Activated CD8-positive, alpha-beta T cell treated with anti-CD3 and anti-CD28 coated beads for 36 hours (primary cell): ENCODE data around the gene ZGLP1. TPM values are rescaled to one million over a fixed set of nuclear protein-coding genes. Genes with fewer than 3 reads are reported as not detected.

Source experiments
- ATAC-seq: fragments of 200-7000 bp; cut with Tn5 transposase; one replicate; pipeline ENCODE4 v1.10.0; 2021; ENCODE audit warnings: mild to moderate bottlenecking, moderate library complexity
- CTCF ChIA-PET: fragments of 350-600 bp; sonication (Branson Sonifier 250); formaldehyde crosslinking; loops from one replicate; lab custom pipeline; 2021; ENCODE audit warnings: antibody characterized with exemption; lab: Charles Lee
- POLR2A ChIA-PET: fragments of 350-600 bp; sonication (Branson Sonifier 250); formaldehyde crosslinking; loops from one replicate; lab custom pipeline; 2021; ENCODE audit warnings: antibody characterized with exemption; lab: Charles Lee
- DNase-seq: peaks from one replicate; pipeline ENCODE4 v3.0.0-alpha.2; 2020
- H3K27ac Mint-ChIP-seq: one replicate; pipeline ENCODE4 v1.8.0; 2021; ENCODE audit warnings: mild to moderate bottlenecking, mixed read lengths
- H3K27me3 Mint-ChIP-seq: one replicate; pipeline ENCODE4 v1.8.0; 2021; ENCODE audit warnings: mixed read lengths
- H3K36me3 Mint-ChIP-seq: one replicate; pipeline ENCODE4 v1.8.0; 2021; ENCODE audit warnings: low read depth, mixed read lengths
- H3K4me1 Mint-ChIP-seq: one replicate; pipeline ENCODE4 v1.8.0; 2021; ENCODE audit warnings: low read depth, mixed read lengths
- H3K4me3 Mint-ChIP-seq: one replicate; pipeline ENCODE4 v1.8.0; 2021; ENCODE audit warnings: mild to moderate bottlenecking, moderate library complexity, mixed read lengths
- H3K9me3 Mint-ChIP-seq: one replicate; pipeline ENCODE4 v1.8.0; 2021; ENCODE audit warnings: mixed read lengths
- CTCF ChIP-seq: fragments of 200-600 bp; IDR thresholded peaks from one replicate; pipeline ENCODE4 v1.8.0; 2022; ENCODE audit warnings: antibody characterized with exemption, mild to moderate bottlenecking
- intact Hi-C: fragments of 100-400 bp; cut with micrococcal nuclease; formaldehyde crosslinking; loops from one replicate; pipeline ENCODE4 v1.10.0; 2022
- total RNA-seq, 2 experiments: library from RNA; stranded (reverse); gene quantifications; one replicate each; pipeline ENCODE4 v1.2.3, GENCODE V29; 2021

The ZGLP1 gene
- total RNA-seq, 2 experiments from 2014 or later, result 3.2 to 3.7 TPM

GRCh38 chr19:10315335-10316214, 6.0 kb upstream of the ZGLP1 start, which contains the start of gene FDX2:
FDX2 (minus strand) TSS chr19:10316015; CDS start chr19:10315996, 19 bp downstream.
- POLR2A ChIA-PET, result interaction anchor here (0.7 to 5.8 kb wide), 9 partner anchors 9 to 44 kb away, joined by 3 to 25 read pairs (median 3); partner anchors contain the start of genes ICAM5 and RAVER1
- CTCF ChIA-PET, result interaction anchor here (0.7 to 1.8 kb wide), 4 partner anchors 43 to 73 kb away, joined by 3 to 8 read pairs (median 6); partner anchors contain the start of gene ICAM1

GRCh38 chr19:10306327-10306726, 3.3 kb downstream of the ZGLP1 start:
- ATAC-seq, result no peak
- POLR2A ChIA-PET, result interaction anchor here (1.0 to 1.8 kb wide), 5 partner anchors 9 to 24 kb away, joined by 3 to 5 read pairs (median 3); partner anchors contain the start of genes FDX2 and ICAM4

More at GRCh38 chr19:10315335-10316214, 6.0 kb upstream of the ZGLP1 start, which contains the start of gene FDX2:
- Mint-ChIP-seq H3K4me1 (peaks cover 16% of the 10 kb centered on the region), H3K36me3 (peaks cover 28% of the 10 kb centered on the region), H3K4me3 (peak within 1 kb of the TSS; percentile 93), H3K27ac (peak within 1 kb of the TSS; percentile 77), H3K9me3 (no peaks in the 10 kb centered on the region), H3K27me3 (no peaks in the 10 kb centered on the region)
- TF ChIP-seq CTCF, result no peak
- peak; percentile 95 for DNase-seq
- intact Hi-C loops, result no loop called here
- peak; percentile 93 for ATAC-seq

GRCh38 chr19:10305139-10305806, 4.3 kb downstream of the ZGLP1 start:
- Mint-ChIP-seq H3K36me3 (peaks cover under 1% of the 10 kb centered on the region), H3K9me3 (no peaks in the 10 kb centered on the region), H3K4me1 (peaks cover 2% of the 10 kb centered on the region), H3K27ac (no peak overlapping the region), H3K4me3 (no peak overlapping the region), H3K27me3 (no peaks in the 10 kb centered on the region)
- no peak for TF ChIP-seq CTCF
- ChIA-PET CTCF (interaction anchor here (0.6 to 1.4 kb wide), 3 partner anchors 10 to 277 kb away, joined by 3 to 4 read pairs (median 3); partner anchors contain the start of gene ICAM1), POLR2A (interaction anchor here (0.8 to 1.6 kb wide), 6 partner anchors 10 to 76 kb away, joined by 3 to 5 read pairs (median 3); partner anchors contain the start of genes FDX2, ICAM4, ICAM5 and TYK2)
- DNase-seq, result no peak
- intact Hi-C loops, result no loop called here
- ATAC-seq, result no peak

More at GRCh38 chr19:10306327-10306726, 3.3 kb downstream of the ZGLP1 start:
- Mint-ChIP-seq H3K36me3 (peaks cover 2% of the 10 kb centered on the region), H3K27ac (no peak overlapping the region), H3K9me3 (no peaks in the 10 kb centered on the region), H3K27me3 (no peaks in the 10 kb centered on the region), H3K4me3 (no peak overlapping the region), H3K4me1 (peaks cover 2% of the 10 kb centered on the region)
- no peak for TF ChIP-seq CTCF
- no peak for DNase-seq
- intact Hi-C loops, result no loop called here
- CTCF ChIA-PET, result interaction anchor here (1.8 kb wide), 1 partner anchor 84 kb away, joined by 4 read pairs; no protein-coding TSS in a partner anchor

GRCh38 chr19:10299545-10300458, 9.8 kb downstream of the ZGLP1 start:
- H3K27me3 Mint-ChIP-seq, result peaks cover 12% of the 10 kb centered on the region
- no peak overlapping the region for H3K27ac Mint-ChIP-seq
- H3K36me3 Mint-ChIP-seq, result no peaks in the 10 kb centered on the region
- DNase-seq (no peak), ATAC-seq (no peak)
- intact Hi-C loops, result no loop called here
- H3K4me1 Mint-ChIP-seq, result peaks cover 8% of the 10 kb centered on the region
- CTCF ChIA-PET, result interaction anchor here (1.1 to 2.0 kb wide), 3 partner anchors 20 to 89 kb away, joined by 4 to 7 read pairs (median 4); no protein-coding TSS in a partner anchor
- POLR2A ChIA-PET, result interaction anchor here (1.1 to 1.6 kb wide), 3 partner anchors 30 to 48 kb away, joined by 3 to 4 read pairs (median 3); partner anchors contain the start of genes MRPL4 and RAVER1
- no peak overlapping the region for H3K4me3 Mint-ChIP-seq
- H3K9me3 Mint-ChIP-seq, result no peaks in the 10 kb centered on the region
- TF ChIP-seq CTCF, result no peak
